SKM-1 treated with dmso at 0.1 percent for 144 hours (cell line): ENCODE data around the gene ATF7IP2.
"Not testable (repeated sequence)": the region's sequence is repeated elsewhere in the genome, so short reads cannot be mapped to it uniquely, and the experiment has no call there.

ENCODE experiments used
- DNase-seq: peaks from one replicate; lab custom pipeline; 2025; ENCODE audit not compliant: unreplicated experiment; lab: John Stamatoyannopoulos, UW

ATF7IP2 gene

GRCh38 chr16:10505286-10505685 lies 119.4 kb downstream of the ATF7IP2 start:
- DNase-seq = not testable (repeated sequence)

- DNase-seq = peak; percentile 75
These were observed 123.7 kb downstream of the ATF7IP2 start for GRCh38 chr16:10509534-10510025.

- no peak for DNase-seq
These were observed 124.4 kb downstream of the ATF7IP2 start for GRCh38 chr16:10510279-10510678.

GRCh38 chr16:10511829-10512228 lies 126.0 kb downstream of the ATF7IP2 start:
- DNase-seq = no peak

GRCh38 chr16:10514369-10515055 lies 128.7 kb downstream of the ATF7IP2 start:
- DNase-seq = peak; percentile 68

- DNase-seq = no peak
These were observed 132.0 kb downstream of the ATF7IP2 start for GRCh38 chr16:10517868-10518267.

- no peak for DNase-seq
These were observed 132.7 kb downstream of the ATF7IP2 start for GRCh38 chr16:10518479-10519041.

- DNase-seq = no peak
These were observed 133.4 kb downstream of the ATF7IP2 start for GRCh38 chr16:10519297-10519696.

GRCh38 chr16:10519929-10520868 lies 134.3 kb downstream of the ATF7IP2 start:
- DNase-seq = no peak

- no peak for DNase-seq
These were observed 135.2 kb downstream of the ATF7IP2 start for GRCh38 chr16:10520869-10521578.

GRCh38 chr16:10521681-10522274 lies 135.9 kb downstream of the ATF7IP2 start:
- peak; percentile 59 for DNase-seq

- DNase-seq = no peak
These were observed 137.1 kb downstream of the ATF7IP2 start for GRCh38 chr16:10522966-10523365.

- no peak for DNase-seq
These were observed 139.5 kb downstream of the ATF7IP2 start for GRCh38 chr16:10525214-10525825.

GRCh38 chr16:10526962-10527361 lies 141.1 kb downstream of the ATF7IP2 start:
- DNase-seq = no peak

- DNase-seq = no peak
These were observed 142.8 kb downstream of the ATF7IP2 start for GRCh38 chr16:10528635-10529034.

- DNase-seq = no peak
These were observed 144.2 kb downstream of the ATF7IP2 start for GRCh38 chr16:10529895-10530669.

- no peak for DNase-seq
These were observed 144.8 kb downstream of the ATF7IP2 start for GRCh38 chr16:10530685-10531084.

GRCh38 chr16:10531582-10531981 lies 145.7 kb downstream of the ATF7IP2 start:
- DNase-seq = no peak
